NT2/D1 (cell line): ENCODE data around the gene RBMS3.

Source experiments
- YY1 ChIP-seq: IDR thresholded peaks from 2 replicates; pipeline ENCODE4 v1.6.1; 2011; ENCODE audit not compliant: insufficient read length, insufficient read depth
- ZNF274 ChIP-seq: IDR thresholded peaks from 2 replicates; pipeline ENCODE4 v1.6.1; 2011; ENCODE audit warnings: mild to moderate bottlenecking, low read depth, low read length

DNA sequence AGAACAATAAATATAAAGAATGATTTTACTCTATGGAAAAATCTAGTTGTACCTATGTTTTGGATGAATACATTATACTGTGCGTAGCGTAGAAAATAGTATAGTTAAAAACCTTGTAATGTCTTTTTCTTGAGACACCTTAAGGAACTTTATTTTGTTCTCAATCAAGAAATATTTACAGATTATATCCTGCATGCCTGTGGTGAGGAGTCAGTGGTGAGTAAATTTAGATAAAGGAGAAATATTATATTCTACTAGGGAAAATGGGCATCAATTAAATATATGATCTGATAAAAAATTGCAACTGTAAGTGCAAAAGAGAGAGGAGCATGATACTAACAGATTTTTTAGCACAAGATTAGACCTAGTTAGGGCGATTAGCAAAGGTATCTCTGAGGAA, 157.7 kb downstream of the RBMS3 start:
- TF ChIP-seq ZNF274: no peak
- TF ChIP-seq YY1: no peak
